HG02938 (cell line): ENCODE results near the gene CDK5R2.

Experiments
- ATAC-seq: cut with Tn5 transposase; IDR thresholded peaks from one replicate; pipeline ENCODE4 v1.9.1; 2021; ENCODE audit warnings: mild to moderate bottlenecking, moderate library complexity; ENCODE audit not compliant: unreplicated experiment

CDK5R2 gene

GRCh38 chr2:218961651-218962570 lies 2.4 kb downstream of the CDK5R2 start:
- ATAC-seq, result no peak

DNA sequence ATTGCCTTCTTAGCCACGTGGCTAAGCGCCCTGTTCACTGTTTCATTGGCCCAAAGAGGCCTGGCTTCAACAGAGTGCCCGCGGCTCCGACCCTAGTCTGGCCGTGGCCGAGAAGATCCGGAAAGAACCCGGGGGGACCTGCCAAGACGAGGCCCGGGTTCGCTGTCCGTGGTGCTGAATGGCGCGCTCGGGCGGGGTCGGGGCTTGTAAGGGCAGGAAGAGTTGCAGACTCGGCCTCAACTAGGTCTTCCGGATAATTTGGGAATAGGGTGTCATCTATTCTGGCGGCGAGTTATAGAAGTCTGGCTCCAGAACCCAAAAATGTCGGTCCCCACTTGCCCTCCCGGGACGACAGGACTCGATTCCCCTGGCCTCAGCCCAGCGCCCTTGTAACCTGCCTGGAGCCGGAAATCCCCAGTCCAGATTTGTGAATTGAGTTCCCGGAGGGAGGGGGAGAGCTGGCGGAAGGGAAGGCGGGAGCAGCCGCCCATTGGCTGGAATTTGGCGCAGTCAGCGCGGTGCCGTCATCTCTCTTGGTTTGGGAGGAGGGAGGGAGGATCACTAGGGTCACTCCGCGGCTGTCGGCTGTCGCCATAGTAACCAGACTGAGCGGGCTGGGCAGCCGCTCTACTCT lies 3.5 kb downstream of the CDK5R2 start:
- no peak for ATAC-seq

DNA sequence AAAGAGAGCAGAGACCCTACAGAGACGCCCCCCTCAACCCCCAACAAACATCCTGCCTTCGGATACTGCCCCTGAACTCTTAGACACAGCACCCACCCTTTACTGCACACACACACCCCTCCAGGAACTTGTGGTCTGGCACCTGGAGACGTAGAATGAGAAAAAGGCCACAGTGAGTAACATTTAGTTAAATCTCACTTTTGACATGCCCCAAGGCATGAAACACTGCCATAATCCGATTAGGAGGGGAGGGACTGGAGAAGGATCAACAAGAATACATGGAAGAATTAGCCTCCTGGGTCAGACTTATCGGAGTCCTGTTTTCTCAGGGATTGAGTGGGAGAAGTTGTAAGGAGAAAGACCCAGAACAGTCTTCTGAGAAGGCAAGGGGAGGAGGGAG lies 4.1 kb downstream of the CDK5R2 start:
- ATAC-seq, result no peak

DNA sequence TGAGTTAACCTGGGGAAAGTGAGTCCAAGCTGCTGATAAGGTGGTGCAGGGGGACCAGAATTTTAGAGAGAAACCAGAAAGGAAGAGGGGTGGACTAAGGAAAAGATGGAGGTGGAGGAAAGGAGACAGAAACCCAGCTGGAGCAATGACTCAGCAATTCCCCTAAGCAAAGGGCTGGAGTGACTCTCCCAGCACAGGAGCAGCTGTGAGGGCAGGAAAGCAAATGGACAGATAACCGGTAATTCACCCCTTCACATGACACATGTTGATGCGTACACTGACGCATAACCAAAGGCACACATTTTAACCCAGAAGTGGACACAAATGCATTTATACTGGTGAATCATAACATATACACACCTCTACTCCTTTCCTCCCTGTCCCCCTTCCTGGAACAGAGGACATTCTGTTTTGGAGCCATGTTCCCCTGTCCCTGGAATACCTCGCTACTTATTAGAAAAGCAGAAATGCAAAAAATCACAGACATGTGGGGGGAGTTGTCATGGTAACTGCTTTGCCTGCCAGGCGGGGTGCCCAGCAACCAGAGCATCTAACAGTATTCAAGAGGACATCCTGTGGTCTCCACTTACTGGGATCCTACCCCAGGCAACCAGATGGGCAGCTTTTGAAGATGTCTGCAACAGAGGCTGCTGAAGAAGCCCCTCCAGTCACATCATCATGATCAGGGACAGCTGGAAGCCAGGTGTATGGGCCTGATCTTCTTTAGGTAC lies 4.7 kb downstream of the CDK5R2 start:
- no peak for ATAC-seq

DNA sequence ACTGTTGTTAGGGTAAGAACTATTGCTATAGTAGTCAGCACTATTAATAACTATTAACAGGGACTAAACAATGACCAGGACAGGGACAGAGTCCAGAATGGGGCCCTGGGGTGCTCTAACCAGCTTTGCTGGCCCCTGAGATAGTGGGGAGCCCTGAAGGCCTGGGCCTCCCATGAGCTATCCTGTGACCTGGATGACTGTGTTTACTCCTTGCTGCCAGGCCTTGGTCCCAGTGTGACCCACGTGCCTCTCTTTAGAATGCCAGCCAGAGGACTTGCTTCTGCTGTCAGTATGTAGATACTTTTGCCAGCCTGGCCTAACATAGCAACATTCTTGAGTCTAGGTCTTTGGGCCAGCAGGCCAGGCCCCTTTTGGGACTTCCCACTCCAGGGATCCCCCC lies 11.4 kb downstream of the CDK5R2 start:
- ATAC-seq, result no peak

- ATAC-seq, result no peak
These were observed 15.8 kb downstream of the CDK5R2 start for GRCh38 chr2:218975060-218975777.

DNA sequence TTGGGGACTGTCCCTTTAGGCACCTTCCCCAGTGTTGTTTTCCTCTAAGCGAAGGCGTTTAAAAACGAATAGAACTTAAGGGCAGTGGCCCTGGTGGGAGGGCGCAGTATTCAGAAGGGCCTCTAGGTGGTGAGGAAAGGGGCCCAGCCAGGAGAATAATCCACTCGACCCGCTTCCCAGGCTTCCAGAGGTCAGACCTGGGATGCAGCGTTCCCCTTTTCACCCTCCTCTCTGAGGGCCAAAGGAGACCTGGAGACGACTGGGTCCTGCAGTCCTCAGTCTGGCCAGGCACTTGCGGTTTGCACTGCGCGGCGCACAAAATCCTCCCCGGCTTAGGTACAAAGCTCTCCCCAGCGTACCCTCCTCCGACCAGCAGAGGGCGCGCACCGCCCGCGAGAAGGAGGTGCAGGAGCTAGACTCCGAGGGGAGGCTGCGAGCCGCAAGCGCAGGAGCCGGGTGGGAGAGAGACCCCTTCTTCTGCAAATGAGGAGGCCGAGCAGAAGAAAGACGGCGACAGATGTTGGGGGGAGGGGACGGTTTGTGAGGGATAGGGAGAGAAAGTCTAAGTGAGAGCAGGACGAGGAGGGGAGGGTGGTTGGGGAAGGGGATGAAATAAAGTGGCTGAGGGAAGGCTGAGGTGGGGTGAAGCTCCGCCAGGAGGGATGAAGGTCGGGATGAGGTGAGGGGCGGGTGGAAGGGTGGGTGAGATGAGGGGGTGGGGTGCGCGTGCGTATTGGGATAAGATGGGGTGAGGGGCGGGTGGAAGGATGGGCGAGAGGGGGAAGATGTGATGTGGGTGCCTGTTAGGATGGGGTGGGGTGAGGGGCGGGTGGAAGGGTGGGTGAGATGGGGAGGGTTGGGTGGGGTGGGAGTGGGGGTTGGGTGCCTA lies 20.6 kb downstream of the CDK5R2 start:
- peak; percentile 82 for ATAC-seq

- no peak for ATAC-seq
These were observed 21.4 kb downstream of the CDK5R2 start for GRCh38 chr2:218980735-218981389.

DNA sequence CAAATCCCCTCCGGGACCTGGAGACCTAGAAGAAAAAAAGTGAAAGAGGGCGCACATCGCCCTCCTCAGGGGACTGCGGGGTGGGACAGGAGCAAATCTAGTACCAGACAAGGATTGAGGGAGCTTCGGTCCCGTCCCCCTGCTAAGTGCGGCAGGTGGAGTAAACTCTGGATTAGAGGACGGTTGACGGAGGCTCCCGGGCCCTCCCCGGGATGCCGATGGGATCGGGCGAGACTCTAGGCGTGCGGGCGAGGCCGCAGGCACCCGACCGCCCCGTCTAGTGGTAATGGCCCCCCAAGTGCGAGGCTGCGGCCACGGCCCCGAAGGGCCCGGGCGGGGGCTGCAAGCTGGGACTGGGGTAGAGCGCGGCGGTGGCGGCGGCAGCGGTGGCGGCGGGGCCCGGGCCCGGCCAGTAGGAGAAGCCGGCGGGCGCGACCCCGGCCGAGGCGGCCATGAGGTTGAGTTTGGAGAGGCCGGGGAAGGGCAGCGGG lies 22.0 kb downstream of the CDK5R2 start:
- no peak for ATAC-seq

- ATAC-seq, result no peak
These were observed 22.6 kb downstream of the CDK5R2 start for GRCh38 chr2:218981881-218982585.

- no peak for ATAC-seq
These were observed 23.3 kb downstream of the CDK5R2 start for GRCh38 chr2:218982586-218983262.

GRCh38 chr2:218983263-218983933 lies 23.9 kb downstream of the CDK5R2 start:
- ATAC-seq, result no peak

DNA sequence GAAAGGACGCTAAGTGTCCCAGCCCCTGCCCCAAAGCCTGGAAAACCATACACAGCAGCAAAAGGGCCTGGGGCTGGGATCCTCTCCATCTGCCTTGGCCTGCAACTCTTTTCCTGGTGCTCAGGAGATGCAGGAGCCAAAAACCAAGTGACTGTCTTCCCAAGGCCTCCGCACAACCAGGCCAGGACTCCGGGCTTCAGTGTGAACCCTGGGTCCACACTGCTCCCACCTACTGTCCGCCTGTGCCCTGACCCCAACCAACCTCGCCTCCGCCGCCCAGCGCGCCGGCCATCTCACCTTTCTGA lies 24.4 kb downstream of the CDK5R2 start:
- ATAC-seq, result no peak

DNA sequence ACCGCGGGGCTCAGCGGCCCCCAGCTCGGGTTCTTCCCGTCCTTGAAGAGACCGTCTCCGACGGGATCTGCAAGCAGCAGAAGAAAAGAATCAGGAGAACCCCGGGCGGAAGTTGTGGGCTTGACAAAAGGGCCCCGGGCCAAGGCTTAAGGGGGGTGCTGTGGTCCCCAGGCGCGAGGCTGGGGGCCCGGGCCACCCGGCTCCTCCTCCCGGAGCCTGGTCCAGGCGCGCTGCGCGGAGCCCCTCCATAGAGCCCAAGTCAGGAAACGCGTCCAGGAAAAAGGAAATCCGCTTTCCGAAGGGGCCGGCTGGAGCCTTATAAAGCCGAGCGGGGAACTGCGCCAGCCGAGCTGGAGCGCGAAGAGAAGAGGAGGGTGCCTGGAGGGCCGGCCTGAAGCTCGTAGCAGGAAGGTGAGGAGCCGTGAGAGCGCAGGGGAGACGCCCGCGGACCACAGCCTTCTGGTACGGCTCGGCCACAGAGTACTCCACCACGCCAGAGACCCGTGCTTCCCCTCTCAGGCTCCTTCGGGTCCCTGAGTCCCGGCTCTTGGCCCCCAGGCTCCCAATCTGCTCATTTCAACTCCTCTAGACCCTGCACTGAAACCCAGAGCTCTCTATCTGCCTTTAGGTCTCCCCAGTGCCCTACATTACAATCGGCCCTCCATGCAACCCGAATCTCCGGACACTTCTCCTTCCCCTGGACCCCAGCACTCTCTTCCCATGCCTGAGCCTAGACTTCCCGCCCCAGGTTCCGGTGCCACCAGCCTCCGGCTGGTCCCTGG lies 25.0 kb downstream of the CDK5R2 start:
- no peak for ATAC-seq

DNA sequence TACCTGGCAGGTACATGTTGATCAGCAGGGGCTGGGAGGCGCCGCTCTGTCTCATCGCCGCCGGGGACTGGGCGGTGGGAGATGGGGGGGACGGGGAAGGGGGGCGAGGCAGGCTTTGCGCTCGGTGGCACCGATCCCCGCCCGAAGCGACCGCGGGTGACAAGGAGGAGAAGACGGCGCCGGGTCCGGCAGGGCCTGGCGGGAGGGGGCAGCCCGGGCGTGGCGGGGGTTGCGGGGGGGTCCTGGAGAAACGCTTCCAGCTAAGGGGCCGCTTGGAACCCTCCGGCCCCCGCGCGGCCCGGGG lies 25.5 kb downstream of the CDK5R2 start, which contains the start of gene FEV:
Gene FEV, minus strand, starts transcription at position 164 of the 304 bp plus-strand sequence. Its CDS starts 109 bp downstream, at position 55.
- ATAC-seq, result no peak

GRCh38 chr2:218985325-218986091 lies 26.0 kb downstream of the CDK5R2 start:
- ATAC-seq, result no peak
